HUES64 (cell line): ENCODE data around the gene MST1. TPM values are rescaled to one million over a fixed set of nuclear protein-coding genes. Genes with fewer than 3 reads are reported as not detected.

ENCODE experiments used
- H3K27ac ChIP-seq: 2 replicates; pipeline ENCODE4 v1.7.0; 2013; ENCODE audit warnings: low read depth, low read length, inconsistent platforms
- H3K27me3 ChIP-seq: 2 replicates; pipeline ENCODE4 v1.6.1; 2013; ENCODE audit warnings: mild to moderate bottlenecking, low read length; ENCODE audit not compliant: insufficient read depth
- H3K36me3 ChIP-seq: 2 replicates; pipeline ENCODE4 v1.6.1; 2013; ENCODE audit warnings: mild to moderate bottlenecking, low read length; ENCODE audit not compliant: insufficient read depth
- H3K4me1 ChIP-seq: 2 replicates; pipeline ENCODE4 v1.6.1; 2013; ENCODE audit warnings: mild to moderate bottlenecking, low read length, moderate library complexity; ENCODE audit not compliant: insufficient read depth
- H3K4me3 ChIP-seq: 2 replicates; pipeline ENCODE4 v1.5.1; 2013; ENCODE audit warnings: mild to moderate bottlenecking, low read length, moderate library complexity
- H3K9ac ChIP-seq: 2 replicates; pipeline ENCODE4 v1.6.1; 2013; ENCODE audit warnings: mild to moderate bottlenecking, low read depth, low read length
- H3K9me3 ChIP-seq: 2 replicates; pipeline ENCODE4 v1.6.1; 2013; ENCODE audit warnings: low read depth, low read length; ENCODE audit not compliant: insufficient read depth
- WGBS: fragments of 150-250, 120-280 bp; methylation state at CpG from one replicate; pipeline ENCODE4 v1.1.7; 2013; ENCODE audit warnings: missing lambda C conversion rate; 5-methylcytosine and 5-hydroxymethylcytosine counted together
- polyA plus RNA-seq, 2 experiments: library from polyadenylated mRNA; stranded (reverse); fragments of 50-300 nt; gene quantifications; one replicate each; pipeline ENCODE4 v1.2.3, GENCODE V29; 2013

Gene MST1
- polyA plus RNA-seq (2013, experiment 1 of 2) = 5.4 TPM
- polyA plus RNA-seq (2013, experiment 2 of 2) = 5.4 TPM

GRCh38 chr3:49689046-49689907 lies at the start of gene MST1, which contains the start of gene RNF123:
Gene MST1, minus strand, starts transcription at chr3:49689474. Its CDS starts 783 bp downstream, at chr3:49688691.
Gene RNF123, plus strand, starts transcription at chr3:49689557. Its CDS starts 1,609 bp downstream, at chr3:49691166.
- 4% methylated on average over 63 of the region's 66 CpGs for WGBS
- H3K27me3 ChIP-seq = no peaks in the 10 kb centered on the region
- H3K27ac ChIP-seq = peak within 1 kb of the TSS; percentile 72; the same call in 1 of the 2 replicates
- H3K4me3 ChIP-seq = peak within 1 kb of the TSS; percentile 82
- peaks cover 4% of the 10 kb centered on the region; the same call in 1 of the 2 replicates for H3K4me1 ChIP-seq
- H3K36me3 ChIP-seq = peaks cover 4% of the 10 kb centered on the region; the same call in 1 of the 2 replicates
- H3K9me3 ChIP-seq = no peaks in the 10 kb centered on the region
- peak within 1 kb of the TSS; percentile 84 for H3K9ac ChIP-seq

- H3K27ac ChIP-seq = no peak overlapping the region
- no peak overlapping the region for H3K9ac ChIP-seq
- 94% methylated on average over 11 of the region's 11 CpGs for WGBS
- no peaks in the 10 kb centered on the region for H3K9me3 ChIP-seq
- no peaks in the 10 kb centered on the region for H3K4me1 ChIP-seq
- H3K36me3 ChIP-seq = peaks cover 54% of the 10 kb centered on the region
- no peaks in the 10 kb centered on the region for H3K27me3 ChIP-seq
- H3K4me3 ChIP-seq = no peak overlapping the region
These were observed 48.9 kb upstream of the MST1 start for GRCh38 chr3:49738067-49738713.

DNA sequence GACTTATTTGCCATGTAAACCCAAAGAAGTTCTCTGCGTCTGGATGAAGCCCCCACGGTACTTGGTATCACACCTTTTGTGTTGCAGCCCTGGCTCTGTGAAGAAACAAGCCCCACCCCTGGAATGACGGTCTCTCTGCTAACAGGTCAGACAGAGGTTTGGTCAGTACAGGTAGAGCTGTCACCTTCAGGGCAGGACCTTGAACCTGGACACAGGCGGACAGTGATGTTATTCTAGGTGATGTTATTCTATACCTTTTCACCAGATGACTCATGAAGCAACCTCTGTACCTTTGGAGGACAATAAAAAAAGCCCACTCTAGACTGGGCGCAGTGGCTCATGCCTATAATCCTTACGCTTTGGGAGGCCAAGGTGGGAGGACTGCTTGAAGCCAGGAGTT lies 45.5 kb upstream of the MST1 start:
- peaks cover 83% of the 10 kb centered on the region for H3K36me3 ChIP-seq
- no peaks in the 10 kb centered on the region for H3K9me3 ChIP-seq
- H3K4me3 ChIP-seq = no peak overlapping the region
- H3K4me1 ChIP-seq = no peaks in the 10 kb centered on the region
- no peak overlapping the region for H3K27ac ChIP-seq
- no peak overlapping the region for H3K9ac ChIP-seq
- WGBS = 95% methylated on average over 5 of the region's 6 CpGs
- no peaks in the 10 kb centered on the region for H3K27me3 ChIP-seq

DNA sequence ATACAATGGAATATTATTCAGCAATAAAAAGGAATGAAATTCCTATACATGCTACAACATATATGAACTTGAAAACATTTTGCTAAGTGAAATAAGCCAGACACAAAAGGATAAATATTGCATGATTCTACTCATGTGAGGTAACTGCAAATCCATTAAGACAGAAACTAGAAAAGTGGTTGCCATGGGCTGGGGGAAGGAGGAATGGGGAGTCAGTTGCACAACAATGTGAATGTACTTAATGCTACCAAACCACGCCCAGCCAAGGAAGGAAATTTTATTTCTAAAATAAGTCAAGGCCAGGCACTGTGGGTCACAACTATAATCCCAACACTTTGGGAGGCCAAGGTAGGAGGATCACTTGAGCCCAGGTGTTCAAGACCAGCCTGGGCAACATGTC lies 44.3 kb upstream of the MST1 start:
- no peak overlapping the region for H3K27ac ChIP-seq
- H3K27me3 ChIP-seq = no peaks in the 10 kb centered on the region
- no peak overlapping the region for H3K4me3 ChIP-seq
- no peaks in the 10 kb centered on the region for H3K9me3 ChIP-seq
- H3K36me3 ChIP-seq = peaks cover 77% of the 10 kb centered on the region
- WGBS = 100% methylated on average over 1 of the region's 1 CpG
- no peaks in the 10 kb centered on the region for H3K4me1 ChIP-seq
- H3K9ac ChIP-seq = no peak overlapping the region

DNA sequence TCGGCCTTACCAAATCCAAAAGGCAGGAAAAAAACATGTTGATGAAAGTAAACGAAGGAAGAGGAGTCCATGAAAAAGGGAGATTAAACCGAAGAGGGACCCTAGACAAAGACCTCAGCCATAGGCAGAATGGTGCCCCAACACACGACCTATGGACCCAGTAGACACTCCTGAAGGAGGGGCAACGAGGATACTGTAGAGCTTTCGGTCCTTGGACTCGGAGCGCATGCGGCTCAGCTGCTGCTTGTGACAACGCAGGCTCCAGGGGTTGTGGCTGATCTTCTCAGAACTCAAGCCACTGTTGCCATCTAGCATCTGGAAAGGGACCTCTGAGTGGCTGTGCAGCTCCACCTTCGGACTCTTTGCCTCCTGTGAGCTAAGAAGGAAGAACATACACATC lies 43.3 kb upstream of the MST1 start:
- H3K36me3 ChIP-seq = peaks cover 77% of the 10 kb centered on the region
- no peaks in the 10 kb centered on the region for H3K27me3 ChIP-seq
- WGBS = 91% methylated on average over 11 of the region's 11 CpGs
- no peak overlapping the region for H3K27ac ChIP-seq
- no peak overlapping the region for H3K9ac ChIP-seq
- H3K4me3 ChIP-seq = no peak overlapping the region
- no peaks in the 10 kb centered on the region for H3K9me3 ChIP-seq
- H3K4me1 ChIP-seq = no peaks in the 10 kb centered on the region

DNA sequence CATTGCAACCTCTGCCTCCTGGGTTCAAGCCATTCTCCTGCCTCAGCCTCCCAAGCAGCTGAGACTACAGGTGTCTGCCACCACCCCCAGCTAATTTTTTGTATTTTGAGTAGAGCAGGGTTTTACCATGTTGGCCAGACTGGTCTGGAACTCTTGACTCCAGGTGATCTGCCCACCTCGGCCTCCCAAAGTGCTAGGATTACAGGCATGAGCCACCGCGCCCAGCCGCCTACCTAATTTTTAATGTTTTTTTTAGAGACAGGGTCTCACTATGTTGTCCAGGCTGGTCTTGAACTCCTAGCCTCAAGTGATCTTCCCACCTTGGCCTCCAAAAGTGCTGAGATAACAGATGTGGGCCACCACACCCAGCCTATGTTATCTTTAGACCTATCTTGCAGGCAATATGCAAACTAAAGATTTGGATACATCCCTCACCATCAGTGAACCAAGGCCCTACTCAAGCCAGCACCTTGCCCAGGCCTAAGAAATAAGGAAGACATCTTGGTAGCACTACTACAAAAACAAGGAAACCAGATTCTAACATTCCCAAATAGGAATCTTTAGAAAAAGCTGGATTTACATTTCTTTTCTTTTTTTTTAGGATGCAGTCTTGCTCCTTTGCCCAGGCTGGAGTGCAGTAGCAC lies 40.8 kb upstream of the MST1 start:
- Histone ChIP-seq H3K9me3 (no peaks in the 10 kb centered on the region), H3K27ac (no peak overlapping the region), H3K4me1 (no peaks in the 10 kb centered on the region), H3K36me3 (peaks cover 73% of the 10 kb centered on the region), H3K9ac (no peak overlapping the region), H3K27me3 (no peaks in the 10 kb centered on the region), H3K4me3 (no peak overlapping the region)
- 97% methylated on average over 4 of the region's 4 CpGs for WGBS

DNA sequence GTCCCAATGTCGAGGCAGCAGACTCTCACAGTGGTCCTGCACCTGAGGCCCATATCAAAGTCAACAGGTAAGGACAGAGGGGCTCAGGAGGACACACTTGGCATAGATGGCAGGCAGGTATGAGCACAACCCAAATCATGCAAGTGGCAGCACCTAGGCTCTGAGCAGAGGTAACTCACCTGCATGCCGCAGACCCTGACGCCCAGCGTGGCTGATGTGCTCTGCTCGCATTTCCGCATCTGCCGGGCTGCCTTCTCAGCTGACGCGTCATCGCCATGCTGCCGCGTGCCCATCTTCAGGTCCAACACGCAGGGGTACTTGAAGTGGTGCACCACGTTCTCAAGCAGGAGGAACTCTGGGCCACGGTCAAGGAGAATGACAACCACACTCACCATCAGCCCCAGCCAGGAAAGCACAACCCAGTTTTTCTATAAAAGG lies 38.7 kb upstream of the MST1 start:
- no peaks in the 10 kb centered on the region for H3K9me3 ChIP-seq
- H3K4me1 ChIP-seq = no peaks in the 10 kb centered on the region
- H3K27ac ChIP-seq = no peak overlapping the region
- no peak overlapping the region for H3K9ac ChIP-seq
- H3K4me3 ChIP-seq = no peak overlapping the region
- no peaks in the 10 kb centered on the region for H3K27me3 ChIP-seq
- H3K36me3 ChIP-seq = peaks cover 54% of the 10 kb centered on the region
- 96% methylated on average over 15 of the region's 15 CpGs for WGBS

- Histone ChIP-seq H3K4me3 (no peak overlapping the region), H3K4me1 (no peaks in the 10 kb centered on the region; the same call in 1 of the 2 replicates), H3K36me3 (peaks cover 52% of the 10 kb centered on the region), H3K9ac (no peak overlapping the region), H3K27ac (no peak overlapping the region), H3K9me3 (no peaks in the 10 kb centered on the region), H3K27me3 (no peaks in the 10 kb centered on the region)
- WGBS = 94% methylated on average over 19 of the region's 19 CpGs
These were observed 38.1 kb upstream of the MST1 start for GRCh38 chr3:49727154-49727923.

DNA sequence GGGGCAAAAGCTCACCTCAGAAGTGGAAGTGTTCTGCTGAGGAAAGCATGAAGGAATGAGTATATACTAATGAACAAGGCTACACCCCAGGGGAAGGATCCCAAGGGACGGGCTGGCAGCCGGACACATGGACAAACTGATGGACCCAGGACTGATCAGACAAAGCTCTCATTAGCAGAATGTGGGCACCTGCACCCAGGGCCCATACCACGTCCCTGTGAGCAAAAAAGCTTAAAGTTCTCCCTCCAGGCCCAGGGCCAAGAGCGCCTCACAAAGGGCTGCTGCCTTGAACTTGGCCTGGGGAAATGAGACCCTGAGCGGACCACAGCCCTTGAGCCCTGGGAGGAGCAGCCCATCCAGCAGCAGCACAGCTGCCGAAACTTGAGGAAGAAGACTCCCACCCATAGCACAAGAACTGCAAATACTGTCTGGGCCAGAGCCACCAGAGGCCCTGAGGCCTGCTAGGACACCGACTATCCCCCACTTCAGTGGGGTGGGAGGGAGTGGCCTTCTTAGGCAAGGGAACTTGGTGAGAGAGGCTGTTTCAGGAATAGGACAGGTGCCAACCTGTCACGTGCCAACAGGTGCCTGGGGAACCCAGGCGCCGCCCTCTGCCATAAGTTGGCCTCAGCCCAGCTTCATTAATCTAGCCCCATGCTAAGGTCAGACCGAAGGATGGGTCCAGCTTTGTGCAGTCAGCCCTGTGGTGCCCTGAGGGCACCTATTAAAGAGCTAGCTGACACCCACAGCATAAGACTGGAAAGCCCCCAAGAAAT lies 36.8 kb upstream of the MST1 start:
- 95% methylated on average over 11 of the region's 11 CpGs for WGBS
- Histone ChIP-seq H3K4me3 (no peak overlapping the region), H3K9ac (no peak overlapping the region), H3K27ac (no peak overlapping the region), H3K27me3 (no peaks in the 10 kb centered on the region), H3K9me3 (no peaks in the 10 kb centered on the region), H3K36me3 (peaks cover 52% of the 10 kb centered on the region), H3K4me1 (no peaks in the 10 kb centered on the region; the same call in 1 of the 2 replicates)

- Histone ChIP-seq H3K4me1 (no peaks in the 10 kb centered on the region; the same call in 1 of the 2 replicates), H3K9ac (peak overlapping the region; percentile 95), H3K36me3 (peaks cover 47% of the 10 kb centered on the region), H3K9me3 (no peaks in the 10 kb centered on the region), H3K27me3 (no peaks in the 10 kb centered on the region), H3K27ac (peak overlapping the region; percentile 91), H3K4me3 (peak overlapping the region; percentile 96)
- WGBS = 56% methylated on average over 6 of the region's 6 CpGs
These were observed 35.3 kb upstream of the MST1 start for GRCh38 chr3:49724586-49724985.
